K562 (cell line): ENCODE data around the gene LAMA2. TPM values are rescaled to one million over a fixed set of nuclear protein-coding genes. Genes with fewer than 3 reads are reported as not detected.
A peak's percentile ranks its signal among the peaks of the same experiment; 100 is the strongest.

ENCODE experiments used
- ATAC-seq: fragments of 200-7000 bp; cut with Tn5 transposase; 3 replicates; pipeline ENCODE4 v1.9.1; 2020; ENCODE audit warnings: moderate library complexity
- BruUV-seq: library from RNA; stranded (reverse); fragments of 400-500 nt; replicated peaks from 2 replicates; lab custom pipeline; 2021; lab: Mats Ljungman, UMichigan
- CTCF ChIA-PET: fragments of 300-600 bp; formaldehyde crosslinking; extraction: SDS; loops from one replicate; lab custom pipeline; 2021; ENCODE audit warnings: low intra/inter-chr PET ratio; lab: Yijun Ruan, JAX
- POLR2A ChIA-PET: fragments of 300-600, 350-650 bp; sonication (Branson Sonifier 250); formaldehyde crosslinking; extraction: SDS; loops from one replicate; lab custom pipeline; 2021; ENCODE audit warnings: antibody characterized with exemption, inconsistent platforms; lab: Yijun Ruan, JAX
- DNase-seq, 4 experiments: peaks; one replicate each; pipeline versions ENCODE4 v3.0.0 to v3.0.0-alpha.2; 2011 to 2018; ENCODE audit warnings: low spot score in 3 of 4, mixed read lengths in 3 of 4; ENCODE audit errors: extremely low read depth in 1 of 4
- FAIRE-seq: peaks from 2 replicates; lab custom pipeline; 2011; peaks lifted over from hg19 to GRCh38; lab: Jason Lieb, UNC
- H2AFZ ChIP-seq: 2 replicates; pipeline ENCODE4 v1.6.0; 2011; ENCODE audit warnings: low read depth, low read length, control low read depth, inconsistent platforms
- H3K27ac ChIP-seq: fragments of 200-600 bp; 3 replicates; pipeline ENCODE4 v1.8.0; 2011; ENCODE audit warnings: low read depth, mild to moderate bottlenecking, control low read depth, inconsistent platforms, low read length, moderate library complexity, mixed read lengths; ENCODE audit errors: extremely low read depth
- H3K27me3 ChIP-seq, 2 experiments: fragments of 300-600 bp in 1 of 2; 2 replicates in 1 of 2; 3 replicates in 1 of 2; pipeline versions ENCODE4 v1.6.0 to v1.8.0; 2011; ENCODE audit warnings: inconsistent platforms in 2 of 2, low read length in 2 of 2, mild to moderate bottlenecking in 1 of 2, mixed read lengths in 1 of 2, moderate library complexity in 1 of 2; ENCODE audit not compliant: control insufficient read depth in 2 of 2, insufficient read depth in 2 of 2
- H3K36me3 ChIP-seq: fragments of 300-600 bp; 3 replicates; pipeline ENCODE4 v1.8.0; 2011; ENCODE audit warnings: mild to moderate bottlenecking, low read length, inconsistent platforms; ENCODE audit not compliant: control insufficient read depth, insufficient read depth
- H3K4me1 ChIP-seq, 2 experiments: fragments of 200-600 bp in 1 of 2; replicated peaks in 1 of 2; 2 replicates in 1 of 2; 3 replicates in 1 of 2; pipeline versions ENCODE4 v1.5.1 to v1.8.0; 2011; ENCODE audit warnings: inconsistent platforms in 2 of 2, low read length in 2 of 2, mild to moderate bottlenecking in 1 of 2, mixed read lengths in 1 of 2, moderate library complexity in 1 of 2; ENCODE audit not compliant: control insufficient read depth in 2 of 2, insufficient read depth in 2 of 2
- H3K4me2 ChIP-seq: 2 replicates; pipeline ENCODE4 v1.6.1; 2011; ENCODE audit warnings: low read length, control low read depth, inconsistent platforms, mixed read lengths; ENCODE audit not compliant: insufficient read depth
- H3K4me3 ChIP-seq: fragments of 200-600 bp; sonication (generic), shearing (Covaris generic); 2 replicates; pipeline ENCODE4 v1.5.1; 2016; ENCODE audit warnings: control low read depth, inconsistent platforms
- H3K79me2 ChIP-seq: fragments of 200-600 bp; 3 replicates; pipeline ENCODE4 v1.8.0; 2011; ENCODE audit warnings: low read length, inconsistent platforms; ENCODE audit not compliant: control insufficient read depth, insufficient read depth
- H3K9ac ChIP-seq, 2 experiments: 2 replicates each; pipeline versions ENCODE4 v1.6.0 to v1.6.1; 2011; ENCODE audit warnings: low read depth in 2 of 2, low read length in 2 of 2, control low read depth in 1 of 2, inconsistent platforms in 1 of 2, mild to moderate bottlenecking in 1 of 2, mixed read lengths in 1 of 2; ENCODE audit not compliant: insufficient read depth in 1 of 2
- H3K9me1 ChIP-seq: one replicate; pipeline ENCODE4 v1.6.0; 2011; ENCODE audit warnings: inconsistent platforms, mild to moderate bottlenecking, low read length, moderate library complexity; ENCODE audit not compliant: control insufficient read depth, insufficient read depth
- H3K9me3 ChIP-seq: replicated peaks from 2 replicates; pipeline ENCODE4 v1.5.1; 2011; ENCODE audit warnings: low read depth, low read length, inconsistent platforms; ENCODE audit not compliant: control insufficient read depth, insufficient read depth
- H4K20me1 ChIP-seq: replicated peaks from 2 replicates; pipeline ENCODE4 v1.6.1; 2011; ENCODE audit warnings: low read length, inconsistent platforms, mixed read lengths; ENCODE audit not compliant: control insufficient read depth, insufficient read depth
- CEBPB ChIP-seq: fragments of 450-650 bp; IDR thresholded peaks from 2 replicates; pipeline ENCODE4 v1.6.1; 2016; ENCODE audit warnings: missing genetic modification characterization, missing compliant biosample characterization
- FOXM1 ChIP-seq, 2 experiments: fragments of 450-650 bp in 1 of 2; sonication (generic) in 1 of 2; formaldehyde crosslinking in 1 of 2; IDR thresholded peaks; 2 replicates each; pipeline versions ENCODE4 v1.6.1 to v1.9.0; 2017 to 2022; ENCODE audit warnings: low read depth in 2 of 2, mild to moderate bottlenecking in 2 of 2, missing genetic modification reagents in 1 of 2, moderate library complexity in 1 of 2
- MAFK ChIP-seq: IDR thresholded peaks from 2 replicates; pipeline ENCODE4 v1.6.1; 2011; ENCODE audit warnings: low read length, improper control_type of control experiment
- MTA2 ChIP-seq: fragments of 450-650 bp; IDR thresholded peaks from 2 replicates; pipeline ENCODE4 v1.6.1; 2016; ENCODE audit warnings: low read depth
- PKNOX1 ChIP-seq: fragments of 450-650 bp; IDR thresholded peaks from 2 replicates; pipeline ENCODE4 v1.6.1; 2016
- PRDM10 ChIP-seq: fragments of 450-650 bp; IDR thresholded peaks from 2 replicates; pipeline ENCODE4 v1.6.1; 2018; ENCODE audit not compliant: partially characterized antibody
- SMARCE1 ChIP-seq: fragments of 450-650 bp; IDR thresholded peaks from 2 replicates; pipeline ENCODE4 v1.7.1; 2016; ENCODE audit warnings: mild to moderate bottlenecking
- SOX6 ChIP-seq: fragments of 450-650 bp; IDR thresholded peaks from 2 replicates; pipeline ENCODE4 v1.6.1; 2014; ENCODE audit warnings: mild to moderate bottlenecking
- TCF3 ChIP-seq: sonication (generic); formaldehyde crosslinking; IDR thresholded peaks from 2 replicates; pipeline ENCODE4 v1.4.0; 2020; ENCODE audit warnings: mild to moderate bottlenecking, missing genetic modification reagents
- TRIM24 ChIP-seq, 2 experiments: fragments of 450-650 bp; IDR thresholded peaks; 2 replicates each; pipeline ENCODE4 v1.6.1; 2016
- ZMIZ1 ChIP-seq, 2 experiments: fragments of 150-350 bp in 1 of 2; IDR thresholded peaks; 2 replicates each; pipeline ENCODE4 v1.6.1; 2012 to 2016; ENCODE audit warnings: low read depth in 2 of 2, low read length in 2 of 2, mild to moderate bottlenecking in 1 of 2, moderate library complexity in 1 of 2
- WGBS: fragments of 100-300 bp; shearing (Covaris generic); methylation state at CpG from one replicate; pipeline ENCODE4 v1.1.6; 2016; ENCODE audit warnings: low coverage, mixed read lengths; ENCODE audit not compliant: insufficient coverage; ENCODE audit errors: missing lambda C conversion rate; 5-methylcytosine and 5-hydroxymethylcytosine counted together
- in situ Hi-C: fragments of 300-500 bp; cut with MboI; formaldehyde crosslinking; loops from 4 replicates; pipeline ENCODE4 v1.15.0; 2018; ENCODE audit warnings: inconsistent platforms, mixed read lengths
- intact Hi-C: fragments of 100-400 bp; cut with micrococcal nuclease; formaldehyde crosslinking; loops from 2 replicates; pipeline ENCODE4 v1.14.2; 2022
- polyA plus RNA-seq, 8 experiments: library from polyadenylated mRNA; depleted of rRNA in 4 of 8; stranded (reverse) in 5 of 8; unstranded in 3 of 8; fragments of >200 nt; fragmentation: Nextera tagmentation in 2 of 8; fragmentation: Illumina TruSeq in 1 of 8; extraction: Ambion mirVana in 2 of 8; extraction: Trizol in 1 of 8; gene quantifications; 2 replicates each; pipeline versions ENCODE4 v1.2.1 to v1.2.3, GENCODE V29; 2011 to 2014; ENCODE audit warnings: inconsistent platforms in 1 of 8, missing spikeins in 1 of 8
- total RNA-seq, 7 experiments: library from RNA; depleted of rRNA in 6 of 7; stranded (reverse); fragments of >200 nt in 6 of 7; fragmentation: Illumina TruSeq in 2 of 7; extraction: Trizol in 2 of 7; gene quantifications; 2 replicates each; pipeline versions ENCODE4 v1.2.1 to v1.2.3, GENCODE V29; 2011 to 2021; ENCODE audit warnings: low replicate concordance in 1 of 7

Gene LAMA2
- total and polyA plus RNA-seq, 9 of the 15 experiments (the other 6 are each of a cell fraction or from before 2014, with no cell fraction given) = 0.04 to 1.5 (median 0.36) TPM

GRCh38 chr6:129507059-129507807 lies 624.3 kb downstream of the LAMA2 start (continued):
- peak; percentile 21 for TF ChIP-seq PRDM10

GRCh38 chr6:129507846-129508245 lies 624.9 kb downstream of the LAMA2 start:
- no TSS peak for BruUV-seq
- CTCF ChIA-PET = no interaction called here
- TF ChIP-seq PKNOX1 (peak; percentile 62), TRIM24 (IDR thresholded peaks at IDR 0.05) (peak; percentile 78 to 80), MAFK (peak; percentile 47; the same call in 1 of the 2 replicates), MTA2 (peak; percentile 78), SOX6 (peak; percentile 88), CEBPB (tag) (peak; percentile 64), TCF3 (peak; percentile 80), SMARCE1 (peak; percentile 65; the same call in 1 of the 2 replicates), FOXM1 (IDR thresholded peaks at IDR 0.05; ENCODE audit: low read depth) (peak; percentile 60; the same call in 1 of the 2 replicates), FOXM1 (CRISPR knock-in tag; IDR thresholded peaks at IDR 0.05; ENCODE audit: low read depth) (no peak), ZMIZ1 (IDR thresholded peaks at IDR 0.05; ENCODE audit: low read depth in 2 of 2, low read length in 2 of 2) (peak in 1 of 2 experiments; percentile 55; a peak in 1 of 4 replicates)

More at GRCh38 chr6:129507846-129508245, 624.9 kb downstream of the LAMA2 start:
- Histone ChIP-seq H3K27ac (no peak overlapping the region), H3K79me2 (no peaks in the 10 kb centered on the region), H2AFZ (no peak overlapping the region), H3K4me1 (peaks cover 3 to 17% of the 10 kb centered on the region in 2 experiments; a peak in 3 of 5 replicates), H3K36me3 (no peaks in the 10 kb centered on the region), H3K4me3 (no peak overlapping the region), H4K20me1 (no peaks in the 10 kb centered on the region), H3K4me2 (no peak overlapping the region; the same call in 1 of the 2 replicates), H3K9me1 (no peaks in the 10 kb centered on the region), H3K9ac (no peak overlapping the region), H3K9me3 (no peaks in the 10 kb centered on the region), H3K27me3 (no peaks in the 10 kb centered on the region)
- 0% methylated on average over 1 of the region's 1 CpG for WGBS
- POLR2A ChIA-PET = no interaction called here
- in situ Hi-C loops = loop anchor here (10.0 kb wide), 1 partner anchor 257 kb away; no protein-coding TSS in a partner anchor
- peak; percentile 88 for ATAC-seq
- FAIRE-seq = no peak
- DNase-seq = peak; percentile 56 to 68 (median 62)
- intact Hi-C loops = no loop called here
